ENCODE data around the gene OR4F15. TPM values are rescaled to one million over a fixed set of nuclear protein-coding genes. Genes with fewer than 3 reads are reported as not detected.
"Not testable (repeated sequence)": the region's sequence is repeated elsewhere in the genome, so short reads cannot be mapped to it uniquely, and the experiment has no call there.

Gene OR4F15
- total and polyA plus RNA-seq, 7 donors: not detected

DNA sequence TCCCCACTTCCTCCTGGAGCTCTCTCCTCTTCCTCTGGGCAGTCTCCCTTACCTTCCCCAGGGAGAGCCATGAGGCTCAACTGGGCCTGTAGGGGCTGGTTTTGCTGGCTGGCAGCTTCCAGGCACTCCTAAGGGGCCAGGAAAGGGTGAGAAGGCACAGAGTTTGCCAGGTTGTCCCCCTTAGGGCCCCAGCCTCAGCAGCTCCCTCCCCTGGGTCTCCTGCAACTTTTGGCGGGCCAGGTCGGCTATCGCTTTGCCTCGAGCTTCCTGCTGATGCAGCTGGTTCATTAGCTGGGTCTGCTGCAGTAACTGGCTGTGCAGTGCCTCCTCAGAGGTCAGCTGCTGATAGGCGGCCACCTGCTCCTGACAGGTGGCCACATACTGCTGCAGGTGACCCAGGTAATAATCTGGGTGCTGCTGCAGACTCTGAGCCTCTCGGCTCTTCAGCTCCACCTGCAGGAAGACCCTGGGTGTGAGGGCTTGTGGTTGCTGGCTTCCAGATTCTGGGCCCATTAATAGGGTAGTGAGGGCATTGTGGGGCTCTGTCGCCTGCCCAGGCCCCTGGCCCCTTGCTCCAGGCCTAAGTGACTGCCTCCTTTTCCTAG lies 38.4 kb upstream of the OR4F15 start:
- H3K9me3 ChIP-seq: no peaks in the 10 kb centered on the region
- 50 to 67% (median 58%) methylated on average over 7 of the region's 7 CpGs for WGBS, 3 donors
- TF ChIP-seq, protein P1, sequence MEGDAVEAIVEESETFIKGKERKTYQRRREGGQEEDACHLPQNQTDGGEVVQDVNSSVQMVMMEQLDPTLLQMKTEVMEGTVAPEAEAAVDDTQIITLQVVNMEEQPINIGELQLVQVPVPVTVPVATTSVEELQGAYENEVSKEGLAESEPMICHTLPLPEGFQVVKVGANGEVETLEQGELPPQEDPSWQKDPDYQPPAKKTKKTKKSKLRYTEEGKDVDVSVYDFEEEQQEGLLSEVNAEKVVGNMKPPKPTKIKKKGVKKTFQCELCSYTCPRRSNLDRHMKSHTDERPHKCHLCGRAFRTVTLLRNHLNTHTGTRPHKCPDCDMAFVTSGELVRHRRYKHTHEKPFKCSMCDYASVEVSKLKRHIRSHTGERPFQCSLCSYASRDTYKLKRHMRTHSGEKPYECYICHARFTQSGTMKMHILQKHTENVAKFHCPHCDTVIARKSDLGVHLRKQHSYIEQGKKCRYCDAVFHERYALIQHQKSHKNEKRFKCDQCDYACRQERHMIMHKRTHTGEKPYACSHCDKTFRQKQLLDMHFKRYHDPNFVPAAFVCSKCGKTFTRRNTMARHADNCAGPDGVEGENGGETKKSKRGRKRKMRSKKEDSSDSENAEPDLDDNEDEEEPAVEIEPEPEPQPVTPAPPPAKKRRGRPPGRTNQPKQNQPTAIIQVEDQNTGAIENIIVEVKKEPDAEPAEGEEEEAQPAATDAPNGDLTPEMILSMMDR (IDR thresholded peaks at IDR 0.05): no peak
- intact Hi-C loops (cut with DNase I): no loop called here
- H3K4me1 ChIP-seq: no peaks in the 10 kb centered on the region
- no peaks in the 10 kb centered on the region for H3K36me3 ChIP-seq (ENCODE audit: insufficient read depth in 1 of 2, low read depth in 1 of 2)
- no peaks in the 10 kb centered on the region for H3K27me3 ChIP-seq (ENCODE audit: insufficient read depth in 3 of 3, low read length in 2 of 3)
- DNase-seq: no peak
- no peak overlapping the region for H3K27ac ChIP-seq
- no peak overlapping the region for H3K4me3 ChIP-seq
- ATAC-seq: no peak

GRCh38 chr15:101775136-101775535 lies 36.9 kb upstream of the OR4F15 start:
- no peaks in the 10 kb centered on the region for H3K4me1 ChIP-seq
- peaks cover 0 to 4% (median 0%) of the 10 kb centered on the region in 3 donors for H3K27me3 ChIP-seq (ENCODE audit: insufficient read depth in 3 of 3, low read length in 2 of 3)
- ATAC-seq (no peak), DNase-seq (no peak)
- intact Hi-C loops (cut with DNase I): no loop called here
- H3K9me3 ChIP-seq: no peaks in the 10 kb centered on the region
- no peaks in the 10 kb centered on the region for H3K36me3 ChIP-seq (ENCODE audit: insufficient read depth in 1 of 2, low read depth in 1 of 2)
- 87 to 88% (median 87%) methylated on average over 10 of the region's 10 CpGs for WGBS, 3 donors
- no peak overlapping the region for H3K27ac ChIP-seq
- no peak overlapping the region for H3K4me3 ChIP-seq
- TF ChIP-seq, protein P1 (IDR thresholded peaks at IDR 0.05): no peak

DNA sequence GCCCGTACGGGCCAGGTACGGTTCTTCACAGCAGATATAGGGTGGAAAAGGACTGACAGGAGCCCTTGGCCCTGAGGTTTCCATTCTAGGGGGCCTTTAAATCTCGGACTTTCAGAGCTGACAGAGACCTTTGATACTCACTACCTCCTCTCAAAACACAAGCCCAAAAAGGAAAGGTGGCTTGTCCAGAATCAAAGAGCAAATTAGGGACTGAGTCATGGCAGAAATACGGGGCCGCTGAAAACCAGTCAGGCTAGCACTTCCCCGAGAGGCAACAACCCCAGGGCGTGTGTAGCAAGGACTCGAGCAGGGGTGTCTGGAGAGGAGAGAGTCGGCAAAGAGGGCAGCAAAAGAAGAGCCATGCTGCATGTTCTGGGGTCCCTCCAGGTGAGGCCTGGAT lies 33.4 kb upstream of the OR4F15 start:
- H3K27ac ChIP-seq; H3K4me1 ChIP-seq; DNase-seq; H3K9me3 ChIP-seq; H3K4me3 ChIP-seq; H3K27me3 ChIP-seq (ENCODE audit: insufficient read depth in 3 of 3, low read length in 2 of 3); intact Hi-C loops (cut with DNase I); H3K36me3 ChIP-seq (ENCODE audit: insufficient read depth in 1 of 2, low read depth in 1 of 2); ATAC-seq: not testable (repeated sequence)
- WGBS, 3 donors: 87 to 88% (median 87%) methylated on average over 10 of the region's 10 CpGs

GRCh38 chr15:101780225-101780624 lies 31.8 kb upstream of the OR4F15 start:
- H3K4me3 ChIP-seq; H3K27ac ChIP-seq; intact Hi-C loops (cut with DNase I); ATAC-seq; H3K36me3 ChIP-seq (ENCODE audit: insufficient read depth in 1 of 2, low read depth in 1 of 2); H3K27me3 ChIP-seq (ENCODE audit: insufficient read depth in 3 of 3, low read length in 2 of 3); H3K9me3 ChIP-seq; DNase-seq; H3K4me1 ChIP-seq: not testable (repeated sequence)
- 15 to 17% methylated on average over 1 of the region's 1 CpG; no CpG with 5 or more reads in 1 of the 3 donors for WGBS, 3 donors

GRCh38 chr15:101781928-101782327 lies 30.1 kb upstream of the OR4F15 start:
- WGBS, 3 donors: 82 to 87% (median 83%) methylated on average over 9 of the region's 9 CpGs
- intact Hi-C loops (cut with DNase I): no loop called here
- no peak overlapping the region for H3K4me3 ChIP-seq
- no peaks in the 10 kb centered on the region for H3K36me3 ChIP-seq (ENCODE audit: insufficient read depth in 1 of 2, low read depth in 1 of 2)
- ATAC-seq (no peak), DNase-seq (no peak)
- H3K27ac ChIP-seq: no peak overlapping the region
- no peaks in the 10 kb centered on the region for H3K9me3 ChIP-seq
- peaks cover 0 to 4% (median 0%) of the 10 kb centered on the region in 3 donors for H3K27me3 ChIP-seq (ENCODE audit: insufficient read depth in 3 of 3, low read length in 2 of 3)
- H3K4me1 ChIP-seq: no peaks in the 10 kb centered on the region
- TF ChIP-seq, protein P1 (IDR thresholded peaks at IDR 0.05): no peak

DNA sequence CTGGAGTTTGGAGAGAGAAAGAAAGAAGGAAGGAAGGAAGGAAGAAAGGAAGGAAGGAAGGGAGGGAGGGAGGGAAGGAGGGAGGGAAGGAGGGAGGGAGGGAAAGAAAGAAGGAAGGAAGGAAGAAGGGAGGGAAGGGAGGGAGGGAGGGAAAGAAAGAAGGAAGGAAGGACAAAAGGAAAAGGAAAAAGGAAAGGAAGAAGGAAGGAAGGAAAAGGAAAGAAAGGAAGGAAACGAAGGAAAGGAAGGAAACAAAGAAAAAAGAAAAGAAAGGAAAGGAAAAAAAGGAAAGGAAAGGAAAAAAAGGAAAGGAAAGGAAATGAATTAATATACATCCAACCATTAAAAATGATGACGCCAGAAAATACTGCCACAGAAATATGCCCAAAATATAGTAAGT lies 27.4 kb upstream of the OR4F15 start:
- Histone ChIP-seq H3K9me3 (no peaks in the 10 kb centered on the region), H3K4me3 (no peak overlapping the region), H3K27me3 (ENCODE audit: insufficient read depth in 3 of 3, low read length in 2 of 3) (no peaks in the 10 kb centered on the region), H3K4me1 (no peaks in the 10 kb centered on the region), H3K27ac (no peak overlapping the region), H3K36me3 (ENCODE audit: insufficient read depth in 1 of 2, low read depth in 1 of 2) (no peaks in the 10 kb centered on the region)
- ATAC-seq: no peak
- intact Hi-C loops (cut with DNase I): no loop called here
- DNase-seq: no peak
- TF ChIP-seq, protein P1 (IDR thresholded peaks at IDR 0.05): no peak
- WGBS, 3 donors: 31 to 66% (median 47%) methylated on average over 2 of the region's 2 CpGs

GRCh38 chr15:101786422-101786821 lies 25.6 kb upstream of the OR4F15 start:
- H3K27me3 ChIP-seq (ENCODE audit: insufficient read depth in 3 of 3, low read length in 2 of 3); H3K4me3 ChIP-seq; ATAC-seq; H3K4me1 ChIP-seq; H3K27ac ChIP-seq; intact Hi-C loops (cut with DNase I); H3K36me3 ChIP-seq (ENCODE audit: insufficient read depth in 1 of 2, low read depth in 1 of 2); DNase-seq; H3K9me3 ChIP-seq: not testable (repeated sequence)
- WGBS, 3 donors: 66 to 71% (median 69%) methylated on average over 2 of the region's 2 CpGs

DNA sequence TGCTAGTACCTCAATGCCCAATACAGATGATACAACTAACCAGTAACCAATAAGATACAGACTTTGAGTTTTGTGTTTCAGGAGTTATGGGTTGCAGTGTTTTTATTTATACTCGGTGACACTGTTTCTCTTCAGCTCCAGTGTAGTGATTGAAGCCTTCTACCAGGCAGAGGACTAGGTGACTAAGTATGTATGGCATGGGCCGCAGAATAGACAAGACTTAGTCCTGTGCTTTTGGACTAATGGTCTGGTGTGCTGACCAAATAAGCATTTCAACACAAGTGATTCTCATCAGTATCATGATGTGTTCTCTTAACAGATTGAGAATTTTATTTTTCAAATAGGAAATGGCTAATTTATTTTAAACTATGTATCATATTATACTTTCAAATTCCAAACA lies 24.0 kb upstream of the OR4F15 start:
- ATAC-seq; H3K27ac ChIP-seq; H3K4me3 ChIP-seq; H3K27me3 ChIP-seq (ENCODE audit: insufficient read depth in 3 of 3, low read length in 2 of 3); H3K9me3 ChIP-seq; H3K4me1 ChIP-seq; DNase-seq; H3K36me3 ChIP-seq (ENCODE audit: insufficient read depth in 1 of 2, low read depth in 1 of 2); intact Hi-C loops (cut with DNase I): not testable (repeated sequence)
- WGBS, 3 donors: 88 to 92% (median 90%) methylated on average over 2 of the region's 2 CpGs
